PC-3 (cell line): Measurements from ENCODE around the gene MIF4GD.

Experiments
- EZH2 ChIP-seq: fragments of 300-600 bp; sonication (generic); IDR thresholded peaks from one replicate; pipeline ENCODE4 v1.6.1; 2017; ENCODE audit warnings: antibody characterized with exemption, mild to moderate bottlenecking, low read length; ENCODE audit not compliant: unreplicated experiment
- TF ChIP-seq, protein P1 (sequence below): fragments of 300-600 bp; sonication (generic); conservative IDR thresholded peaks from 2 replicates; pipeline ENCODE4 v1.5.1; 2017; ENCODE audit warnings: antibody characterized with exemption, low read depth, mild to moderate bottlenecking, low read length

DNA sequence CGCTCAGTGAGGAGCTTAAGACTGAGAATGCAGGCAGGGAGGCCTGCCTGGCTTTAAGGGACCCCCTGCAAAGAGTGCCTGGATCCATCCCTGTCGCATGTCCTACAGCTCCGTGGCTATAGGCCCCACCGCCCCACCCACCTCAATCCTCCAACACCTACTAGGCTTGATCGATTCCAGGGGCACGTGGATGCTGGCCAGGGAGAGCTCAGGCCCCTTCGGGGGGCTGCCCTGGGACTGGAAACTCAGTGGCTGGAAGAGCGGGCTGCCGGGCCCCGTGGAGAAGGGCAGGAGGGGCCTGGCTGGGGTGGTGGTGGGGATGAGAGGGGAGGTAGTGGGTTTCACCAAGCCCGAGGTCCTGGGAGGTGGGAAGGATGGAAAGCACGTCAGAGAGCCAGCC is 31.8 kb downstream of the MIF4GD start:
- TF ChIP-seq, protein P1, sequence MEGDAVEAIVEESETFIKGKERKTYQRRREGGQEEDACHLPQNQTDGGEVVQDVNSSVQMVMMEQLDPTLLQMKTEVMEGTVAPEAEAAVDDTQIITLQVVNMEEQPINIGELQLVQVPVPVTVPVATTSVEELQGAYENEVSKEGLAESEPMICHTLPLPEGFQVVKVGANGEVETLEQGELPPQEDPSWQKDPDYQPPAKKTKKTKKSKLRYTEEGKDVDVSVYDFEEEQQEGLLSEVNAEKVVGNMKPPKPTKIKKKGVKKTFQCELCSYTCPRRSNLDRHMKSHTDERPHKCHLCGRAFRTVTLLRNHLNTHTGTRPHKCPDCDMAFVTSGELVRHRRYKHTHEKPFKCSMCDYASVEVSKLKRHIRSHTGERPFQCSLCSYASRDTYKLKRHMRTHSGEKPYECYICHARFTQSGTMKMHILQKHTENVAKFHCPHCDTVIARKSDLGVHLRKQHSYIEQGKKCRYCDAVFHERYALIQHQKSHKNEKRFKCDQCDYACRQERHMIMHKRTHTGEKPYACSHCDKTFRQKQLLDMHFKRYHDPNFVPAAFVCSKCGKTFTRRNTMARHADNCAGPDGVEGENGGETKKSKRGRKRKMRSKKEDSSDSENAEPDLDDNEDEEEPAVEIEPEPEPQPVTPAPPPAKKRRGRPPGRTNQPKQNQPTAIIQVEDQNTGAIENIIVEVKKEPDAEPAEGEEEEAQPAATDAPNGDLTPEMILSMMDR: no peak
- TF ChIP-seq EZH2: no peak
